ENCODE measurements around the gene HINT3.
"Not testable (repeated sequence)": the region's sequence is repeated elsewhere in the genome, so short reads cannot be mapped to it uniquely, and the experiment has no call there.

HINT3 gene

DNA sequence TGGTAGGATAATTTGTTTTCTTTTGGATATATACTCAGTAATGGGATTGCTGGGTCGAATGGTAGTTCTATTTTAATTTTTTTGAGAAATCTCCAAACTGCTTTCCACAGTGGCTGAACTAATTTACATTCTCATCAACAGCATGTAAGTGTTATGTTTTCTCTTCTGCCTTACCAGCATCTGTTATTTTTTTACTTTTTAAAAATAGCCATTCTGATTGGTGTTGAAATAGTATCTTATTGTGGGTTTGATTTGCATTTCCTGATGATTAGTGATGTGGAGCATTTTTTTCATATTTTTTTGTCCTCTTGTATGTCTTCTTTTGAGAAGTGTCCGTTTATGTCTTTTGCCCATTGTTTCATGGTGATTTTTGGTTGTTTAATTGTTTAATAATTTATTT, 11.9 kb downstream of the HINT3 start:
- H3K36me3 ChIP-seq (ENCODE audit: control insufficient read depth, insufficient read depth, low read length): no peaks in the 10 kb centered on the region

DNA sequence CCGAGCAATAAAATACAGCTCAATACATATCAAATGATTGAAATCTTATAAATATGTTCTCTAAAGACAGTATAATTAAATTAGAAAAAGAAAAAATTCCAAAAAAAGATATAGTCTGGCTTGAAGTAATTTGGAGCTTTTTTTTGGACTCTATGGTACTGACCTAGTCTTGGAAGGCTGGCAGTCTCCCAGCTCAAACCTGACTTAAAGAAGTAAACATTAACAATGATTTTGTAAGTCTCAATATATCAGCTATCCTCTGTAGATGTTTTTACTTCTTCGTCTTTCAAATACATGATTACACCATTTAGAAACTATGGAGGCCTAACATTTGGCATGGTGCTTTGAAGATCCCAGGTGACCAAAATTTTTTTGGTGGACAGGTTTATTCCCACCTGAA, 14.2 kb downstream of the HINT3 start:
- Histone ChIP-seq H3K36me3 (ENCODE audit: control insufficient read depth, insufficient read depth, low read length) (no peaks in the 10 kb centered on the region), H3K27me3 (replicated peaks; ENCODE audit: control insufficient read depth, insufficient read depth, low read length) (no peaks in the 10 kb centered on the region), H3K4me3 (replicated peaks; ENCODE audit: low read depth, low read length) (no peak overlapping the region)
- no peak for DNase-seq (ENCODE audit: extremely low read depth, insufficient read length)
- TF ChIP-seq, protein P1, sequence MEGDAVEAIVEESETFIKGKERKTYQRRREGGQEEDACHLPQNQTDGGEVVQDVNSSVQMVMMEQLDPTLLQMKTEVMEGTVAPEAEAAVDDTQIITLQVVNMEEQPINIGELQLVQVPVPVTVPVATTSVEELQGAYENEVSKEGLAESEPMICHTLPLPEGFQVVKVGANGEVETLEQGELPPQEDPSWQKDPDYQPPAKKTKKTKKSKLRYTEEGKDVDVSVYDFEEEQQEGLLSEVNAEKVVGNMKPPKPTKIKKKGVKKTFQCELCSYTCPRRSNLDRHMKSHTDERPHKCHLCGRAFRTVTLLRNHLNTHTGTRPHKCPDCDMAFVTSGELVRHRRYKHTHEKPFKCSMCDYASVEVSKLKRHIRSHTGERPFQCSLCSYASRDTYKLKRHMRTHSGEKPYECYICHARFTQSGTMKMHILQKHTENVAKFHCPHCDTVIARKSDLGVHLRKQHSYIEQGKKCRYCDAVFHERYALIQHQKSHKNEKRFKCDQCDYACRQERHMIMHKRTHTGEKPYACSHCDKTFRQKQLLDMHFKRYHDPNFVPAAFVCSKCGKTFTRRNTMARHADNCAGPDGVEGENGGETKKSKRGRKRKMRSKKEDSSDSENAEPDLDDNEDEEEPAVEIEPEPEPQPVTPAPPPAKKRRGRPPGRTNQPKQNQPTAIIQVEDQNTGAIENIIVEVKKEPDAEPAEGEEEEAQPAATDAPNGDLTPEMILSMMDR (IDR thresholded peaks at IDR 0.05; ENCODE audit: insufficient read depth, low read length, poor library complexity, severe bottlenecking): no peak

More for the DNA sequence above, 11.9 kb downstream of the HINT3 start:
- TF ChIP-seq, protein P1 (IDR thresholded peaks at IDR 0.05; ENCODE audit: insufficient read depth, low read length, poor library complexity, severe bottlenecking): no peak
- Histone ChIP-seq H3K27me3 (replicated peaks; ENCODE audit: control insufficient read depth, insufficient read depth, low read length) (no peaks in the 10 kb centered on the region), H3K4me3 (replicated peaks; ENCODE audit: low read depth, low read length) (no peak overlapping the region)
- DNase-seq (ENCODE audit: extremely low read depth, insufficient read length): no peak

DNA sequence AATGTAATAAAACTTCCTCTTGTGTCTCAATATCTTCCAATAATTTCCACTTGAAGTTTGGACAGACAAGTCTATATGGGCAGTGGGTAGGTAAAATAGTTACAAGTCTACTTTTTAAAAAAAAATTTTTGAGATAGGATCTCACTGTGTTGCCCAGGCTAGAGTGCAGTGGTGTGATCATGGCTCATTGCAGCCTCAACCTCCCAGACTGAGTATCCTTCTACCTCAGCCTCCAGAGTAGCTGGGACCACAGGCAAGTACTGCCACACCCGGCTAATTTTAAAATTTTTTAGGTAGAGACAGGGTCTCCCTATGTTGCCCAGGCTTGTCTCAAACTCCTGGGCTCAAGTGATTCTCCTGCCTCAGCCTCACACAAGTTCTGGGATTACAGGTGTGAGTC, 15.9 kb downstream of the HINT3 start:
- H3K4me3 ChIP-seq (replicated peaks; ENCODE audit: low read depth, low read length); H3K36me3 ChIP-seq (ENCODE audit: control insufficient read depth, insufficient read depth, low read length); H3K27me3 ChIP-seq (replicated peaks; ENCODE audit: control insufficient read depth, insufficient read depth, low read length); DNase-seq (ENCODE audit: extremely low read depth, insufficient read length): not testable (repeated sequence)

DNA sequence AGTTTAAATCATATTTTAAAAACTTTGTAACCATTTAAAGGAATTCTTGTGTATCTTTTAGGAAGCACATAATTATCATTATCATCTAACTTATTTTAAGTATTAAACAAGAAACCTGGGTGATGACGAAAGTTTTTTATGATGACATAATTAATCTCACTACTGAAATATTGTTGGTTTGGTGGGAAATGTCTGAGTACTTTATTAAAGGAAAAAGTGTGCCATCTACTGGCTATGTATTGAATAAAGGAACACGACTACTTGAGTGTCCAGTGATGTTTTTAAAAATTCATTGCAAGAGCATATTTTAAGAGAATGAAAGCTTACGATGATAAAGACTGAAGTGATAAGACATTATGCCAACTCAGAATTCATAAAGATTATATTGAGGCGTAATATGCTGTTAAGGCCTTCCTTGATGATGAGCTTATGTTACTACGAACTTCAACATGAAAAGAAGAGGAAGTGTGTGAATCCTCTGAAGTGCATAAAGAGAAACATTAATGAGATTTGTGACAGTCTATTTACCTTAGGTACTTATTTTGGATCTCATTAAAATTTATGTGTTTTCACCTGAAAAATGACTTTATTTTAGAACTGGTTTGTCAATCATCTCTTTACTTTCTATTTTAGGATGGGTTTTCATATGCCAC, 17.8 kb downstream of the HINT3 start:
- TF ChIP-seq, protein P1 (IDR thresholded peaks at IDR 0.05; ENCODE audit: insufficient read depth, low read length, poor library complexity, severe bottlenecking): peak; percentile 37
- Histone ChIP-seq H3K36me3 (ENCODE audit: control insufficient read depth, insufficient read depth, low read length) (no peaks in the 10 kb centered on the region), H3K27me3 (replicated peaks; ENCODE audit: control insufficient read depth, insufficient read depth, low read length) (no peaks in the 10 kb centered on the region), H3K4me3 (replicated peaks; ENCODE audit: low read depth, low read length) (no peak overlapping the region)
- no peak for DNase-seq (ENCODE audit: extremely low read depth, insufficient read length)

DNA sequence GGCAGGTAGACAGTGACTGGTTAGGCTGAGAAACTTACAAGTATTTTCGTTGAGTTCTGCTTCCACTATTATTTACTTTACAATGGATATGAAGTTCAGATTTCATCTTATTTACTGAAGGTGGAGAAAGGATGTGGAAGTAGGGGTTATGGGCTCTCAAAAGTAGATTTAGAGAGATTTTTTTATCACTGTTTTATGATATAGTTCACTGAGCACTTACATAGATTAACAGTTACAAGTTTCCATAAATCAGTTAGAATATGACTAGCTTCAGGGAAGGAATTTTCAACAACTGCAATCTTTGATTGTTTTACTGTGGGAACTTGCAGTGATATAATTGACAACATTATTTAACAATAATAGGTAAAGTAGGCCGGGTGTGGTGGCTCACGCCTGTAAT, 22.5 kb downstream of the HINT3 start:
- no peak for DNase-seq (ENCODE audit: extremely low read depth, insufficient read length)
- no peaks in the 10 kb centered on the region for H3K27me3 ChIP-seq (replicated peaks; ENCODE audit: control insufficient read depth, insufficient read depth, low read length)
- TF ChIP-seq, protein P1 (IDR thresholded peaks at IDR 0.05; ENCODE audit: insufficient read depth, low read length, poor library complexity, severe bottlenecking): no peak
- H3K36me3 ChIP-seq (ENCODE audit: control insufficient read depth, insufficient read depth, low read length): no peaks in the 10 kb centered on the region; the same call in 1 of the 2 replicates
- no peak overlapping the region for H3K4me3 ChIP-seq (replicated peaks; ENCODE audit: low read depth, low read length)

DNA sequence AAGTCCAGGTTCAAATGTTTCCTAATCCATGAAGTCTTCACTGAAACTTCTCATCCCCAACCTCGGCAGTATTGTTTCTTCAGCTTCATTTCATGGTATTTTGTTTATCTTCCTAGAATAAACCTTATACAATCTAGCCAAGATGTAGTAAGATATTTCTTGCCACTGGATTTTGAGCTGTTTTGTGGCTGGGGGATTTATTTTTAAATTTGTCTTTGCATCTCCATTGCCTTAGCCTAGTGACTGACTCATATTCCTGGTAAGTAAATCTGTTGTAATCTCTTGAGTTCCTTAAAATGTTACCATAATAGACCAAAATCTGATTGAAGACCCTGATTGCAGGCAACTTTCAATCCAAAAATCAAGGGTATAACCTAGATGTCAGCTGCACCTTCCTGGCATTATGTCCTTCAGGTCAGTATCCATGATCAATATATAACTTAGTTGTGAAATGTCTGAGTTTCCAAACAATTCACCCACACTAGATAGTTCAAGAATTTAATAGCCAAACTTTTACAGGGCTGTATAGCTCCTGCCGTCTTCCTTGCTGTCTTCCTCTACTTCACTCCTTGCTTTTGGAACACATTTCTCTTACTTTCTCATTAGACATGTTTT, 25.1 kb downstream of the HINT3 start:
- Histone ChIP-seq H3K36me3 (ENCODE audit: control insufficient read depth, insufficient read depth, low read length) (no peaks in the 10 kb centered on the region; the same call in 1 of the 2 replicates), H3K27me3 (replicated peaks; ENCODE audit: control insufficient read depth, insufficient read depth, low read length) (no peaks in the 10 kb centered on the region), H3K4me3 (replicated peaks; ENCODE audit: low read depth, low read length) (no peak overlapping the region)
- no peak for DNase-seq (ENCODE audit: extremely low read depth, insufficient read length)
- TF ChIP-seq, protein P1 (IDR thresholded peaks at IDR 0.05; ENCODE audit: insufficient read depth, low read length, poor library complexity, severe bottlenecking): no peak

Data from GM06990 (cell line).